NCI-H1092 treated with DMSO at 0.1 percent for 48 hours (cell line): ENCODE results near the gene ELMO1.

Source experiments
- DNase-seq: peaks from one replicate; lab custom pipeline; 2025; lab: John Stamatoyannopoulos, UW

Gene ELMO1

DNA sequence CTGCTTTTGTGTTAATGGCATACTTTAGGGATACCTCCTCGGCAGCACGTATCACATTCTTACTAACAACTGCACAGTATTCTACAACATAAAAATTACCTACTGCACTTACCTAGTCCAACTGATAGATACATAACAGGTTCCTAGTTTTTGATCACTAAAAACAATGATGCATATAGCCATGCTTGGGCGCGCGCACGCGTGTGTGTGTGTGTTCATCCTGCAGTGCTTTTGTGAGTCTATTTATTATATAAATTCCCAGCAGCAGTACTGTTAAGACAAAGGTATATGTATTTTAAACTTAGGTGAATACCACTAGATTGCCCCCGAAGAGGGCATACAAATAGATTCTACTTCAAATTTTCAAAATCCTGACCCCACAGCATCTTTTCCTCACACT, 181.4 kb downstream of the ELMO1 start:
- DNase-seq, result no peak

DNA sequence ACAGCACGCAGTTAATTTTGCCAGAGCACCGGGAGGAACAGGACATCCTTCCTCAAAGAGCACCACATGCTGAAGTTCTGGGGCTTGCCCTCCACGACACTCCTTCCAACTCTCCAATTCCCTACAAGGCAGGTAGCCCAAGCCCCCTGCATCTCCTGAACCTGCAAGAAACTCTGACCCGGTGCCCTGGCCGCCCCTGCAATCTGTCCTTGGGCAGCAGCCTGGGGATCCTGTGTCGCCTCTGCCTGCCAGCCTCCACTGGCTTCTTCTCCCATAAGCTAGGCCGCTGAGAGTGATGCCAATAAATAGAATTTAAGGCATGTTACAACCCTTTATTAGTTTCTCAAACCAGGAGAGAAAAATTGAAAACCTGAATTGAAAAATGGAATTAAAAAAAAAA, 182.8 kb downstream of the ELMO1 start:
- DNase-seq, result no peak

DNA sequence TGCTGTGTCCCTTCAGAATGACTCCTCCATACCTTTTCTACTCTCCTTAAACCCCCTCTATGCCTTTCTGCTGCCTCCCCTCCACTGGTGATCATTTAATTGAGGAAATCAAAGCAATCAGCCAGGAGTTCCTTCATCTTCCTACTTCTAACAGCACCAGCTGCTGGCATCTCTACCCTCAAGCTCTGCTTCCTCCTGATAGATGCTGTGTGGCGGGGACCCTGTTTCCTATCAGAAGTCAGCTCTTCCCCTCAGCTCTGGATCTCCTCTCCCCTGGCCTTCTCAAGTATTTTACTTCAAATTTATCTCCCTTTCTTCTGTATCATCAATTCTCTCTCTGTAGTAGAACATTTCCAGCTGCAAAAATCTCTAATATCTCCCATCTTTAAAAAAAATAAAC, 183.7 kb downstream of the ELMO1 start:
- no peak for DNase-seq

DNA sequence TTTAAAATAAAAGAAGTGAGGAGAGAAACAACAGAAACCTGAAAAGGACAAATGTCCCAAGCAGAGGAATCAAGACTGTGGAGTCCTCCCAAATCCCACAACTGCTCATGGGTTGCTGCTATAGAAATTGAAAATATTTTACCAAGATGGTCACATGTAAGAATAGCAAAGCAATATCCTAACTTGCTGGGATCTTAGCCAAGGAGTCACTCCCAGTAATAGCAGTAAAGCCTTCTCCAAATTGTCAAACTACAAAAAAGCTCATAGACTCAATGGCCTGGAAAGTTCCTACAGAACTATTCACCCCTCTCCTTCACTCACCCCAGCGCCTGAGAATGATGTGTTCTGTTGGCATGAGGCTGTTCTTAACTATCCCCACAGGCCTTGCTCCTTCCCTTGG, 186.5 kb downstream of the ELMO1 start:
- no peak for DNase-seq

DNA sequence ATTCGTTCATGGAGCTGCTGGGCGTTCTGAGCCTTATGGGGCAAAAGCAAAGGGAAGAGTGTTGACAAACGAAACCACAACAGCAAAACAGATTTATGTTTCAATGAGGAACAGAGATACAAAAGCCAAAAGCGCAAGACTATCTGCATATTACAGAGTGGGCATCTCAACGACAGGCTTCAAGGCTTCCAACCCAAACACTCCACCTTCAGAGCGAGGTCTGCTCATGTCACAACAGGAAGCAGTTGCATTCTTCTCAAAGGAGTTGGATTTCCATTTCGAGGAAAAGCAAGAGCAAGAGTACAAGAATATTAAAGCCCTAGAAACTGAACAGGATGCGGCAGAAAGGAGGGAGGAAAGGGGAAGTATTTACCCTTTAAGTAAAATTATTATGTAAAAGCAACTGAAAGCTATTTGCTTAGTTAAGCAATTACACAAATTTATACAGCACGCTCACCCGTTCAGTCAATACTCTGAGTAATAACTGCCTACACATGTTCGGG, 189.3 kb downstream of the ELMO1 start:
- DNase-seq, result no peak

DNA sequence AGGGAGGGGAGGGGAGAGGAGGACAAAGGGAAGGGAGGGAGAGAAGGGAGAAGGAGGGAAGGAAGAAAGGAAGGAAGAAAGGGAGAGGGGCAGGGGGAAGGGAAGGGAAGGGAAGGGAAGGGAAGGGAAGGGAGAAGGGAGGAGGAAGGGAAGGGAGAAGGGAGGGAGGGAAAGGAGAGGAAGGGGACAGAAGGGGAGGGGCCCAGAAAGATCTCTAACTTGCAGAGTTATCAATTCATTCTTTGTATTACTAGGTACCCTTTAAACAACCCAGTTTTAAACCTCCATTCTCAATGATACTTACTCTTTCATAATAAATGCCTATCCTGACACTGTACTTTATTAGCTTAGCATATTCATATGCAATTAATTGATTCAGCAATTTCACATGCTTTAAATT, 192.0 kb downstream of the ELMO1 start:
- no peak for DNase-seq

DNA sequence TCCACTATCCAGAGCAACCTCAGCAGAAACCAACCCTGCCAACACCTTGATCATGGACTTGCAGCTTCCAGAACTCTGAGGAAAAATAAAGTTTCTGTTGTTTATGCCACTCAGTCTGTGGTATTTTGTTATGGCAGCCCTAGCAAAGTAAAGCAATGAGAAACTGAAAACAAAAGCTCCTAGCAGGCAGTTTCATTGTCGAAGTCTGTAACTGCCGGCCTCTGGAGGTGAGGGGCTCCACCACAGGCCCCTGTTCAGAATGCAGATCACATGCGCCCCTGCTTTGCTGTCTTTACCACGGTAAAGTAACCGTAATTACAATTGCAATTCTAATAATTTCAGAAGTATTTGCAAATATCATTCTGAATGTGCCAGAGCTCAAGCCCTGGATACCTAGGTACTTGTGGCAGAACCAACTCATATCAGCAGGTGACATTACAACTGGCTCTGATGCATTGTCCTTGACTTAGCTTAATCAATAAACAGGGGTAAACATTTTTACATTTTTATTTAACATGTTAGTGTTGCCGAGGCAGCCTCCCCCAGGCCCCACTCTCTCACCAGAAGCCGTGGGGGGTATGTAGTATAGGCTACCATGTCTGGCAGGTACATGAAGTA, 193.2 kb downstream of the ELMO1 start:
- DNase-seq, result no peak

DNA sequence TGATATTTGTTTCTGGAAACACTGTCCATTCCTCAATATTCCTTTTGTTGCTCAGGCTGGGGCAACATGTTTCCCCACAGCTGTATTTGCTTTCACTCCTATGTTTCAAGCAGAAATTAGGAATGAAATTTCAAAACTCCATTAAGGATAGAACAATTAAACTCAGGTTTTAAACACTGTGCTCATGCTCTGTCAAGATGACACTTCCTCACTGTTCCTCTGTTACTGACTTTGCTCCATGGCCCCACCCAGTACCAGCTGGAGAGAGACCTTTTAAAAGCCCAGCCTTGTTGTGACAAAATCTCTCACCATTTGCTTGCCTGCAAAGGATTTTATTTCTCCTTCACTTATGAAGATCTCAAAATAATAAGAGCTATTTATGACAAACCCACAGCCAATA, 197.4 kb downstream of the ELMO1 start:
- DNase-seq, result no peak

DNA sequence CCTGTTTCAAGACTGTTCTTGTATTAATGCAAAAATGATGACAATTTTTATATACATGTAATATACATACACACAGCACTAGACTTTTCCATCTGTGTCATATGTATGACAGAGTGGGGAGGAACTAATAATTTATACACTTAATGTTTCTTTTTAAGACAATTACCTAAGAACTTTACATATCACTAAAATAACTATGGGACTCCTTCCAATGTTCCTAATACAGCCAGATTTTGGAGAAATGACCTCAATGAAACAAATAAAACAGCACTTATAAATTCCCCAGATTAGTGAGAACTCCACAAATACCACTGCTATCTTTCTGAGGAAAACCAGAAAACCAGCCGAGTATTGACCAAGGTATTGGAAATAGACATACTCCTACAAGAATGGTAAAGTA, 199.4 kb downstream of the ELMO1 start:
- no peak for DNase-seq

DNA sequence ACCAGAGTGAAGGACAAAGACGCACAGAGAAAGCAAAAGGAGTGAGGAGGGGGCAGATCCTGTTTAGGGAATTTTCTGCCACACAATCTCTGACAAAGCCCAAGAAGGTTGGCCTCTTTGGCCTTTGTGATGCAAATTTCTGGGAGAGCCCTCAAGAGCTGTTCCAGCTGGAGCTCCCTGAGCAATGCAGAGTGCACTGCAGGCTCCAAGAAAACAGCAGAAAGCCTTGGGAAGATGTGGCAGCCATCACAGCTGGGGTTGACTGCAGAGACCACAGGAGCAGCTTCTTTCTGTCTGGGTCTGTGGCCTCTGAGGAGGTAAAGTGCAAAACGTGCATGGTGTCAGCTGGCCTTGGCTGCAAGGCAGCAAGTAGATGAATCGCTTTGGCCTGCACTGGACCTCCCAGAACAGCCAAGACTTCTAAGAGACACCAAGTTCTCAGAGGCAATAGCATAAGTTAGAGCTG, 200.2 kb downstream of the ELMO1 start:
- no peak for DNase-seq

DNA sequence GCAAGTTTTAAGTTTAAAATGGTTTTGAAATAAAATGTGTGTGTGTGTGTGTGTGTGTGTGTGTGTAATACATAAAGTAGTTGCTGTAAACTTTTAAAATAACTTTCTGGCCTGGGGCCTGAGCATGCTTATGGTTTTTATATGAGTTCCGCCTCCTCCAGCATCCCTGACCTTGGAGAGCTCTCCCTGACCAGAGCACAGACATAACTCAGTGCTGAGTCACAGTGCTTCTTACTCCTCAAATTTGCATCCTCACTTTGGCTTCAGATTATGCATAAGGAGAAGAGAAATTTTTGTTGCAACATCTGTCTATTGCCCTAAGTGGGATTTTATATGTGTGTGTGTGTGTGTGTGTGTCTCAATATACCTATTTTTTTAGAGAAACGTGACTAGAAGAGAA, 200.8 kb downstream of the ELMO1 start:
- DNase-seq, result no peak

DNA sequence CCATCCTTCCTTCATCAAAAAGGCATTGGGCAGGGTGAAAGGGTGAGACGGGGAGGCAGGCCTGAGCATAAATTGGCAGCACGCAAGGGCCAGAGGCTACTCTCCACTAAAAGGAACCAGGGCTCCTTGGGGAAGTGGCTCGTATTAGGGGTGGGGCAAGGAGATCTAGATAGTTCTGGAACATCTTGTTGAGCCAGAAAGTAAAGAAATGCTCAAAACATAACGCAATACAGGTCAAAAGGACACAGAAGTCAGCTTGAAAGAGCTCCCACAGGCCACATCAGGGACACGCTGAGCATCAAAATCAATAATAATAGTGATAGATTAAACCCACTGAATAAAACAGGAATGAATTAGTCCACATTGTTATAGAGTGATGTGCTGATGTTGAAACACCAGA, 203.1 kb downstream of the ELMO1 start:
- DNase-seq, result no peak

DNA sequence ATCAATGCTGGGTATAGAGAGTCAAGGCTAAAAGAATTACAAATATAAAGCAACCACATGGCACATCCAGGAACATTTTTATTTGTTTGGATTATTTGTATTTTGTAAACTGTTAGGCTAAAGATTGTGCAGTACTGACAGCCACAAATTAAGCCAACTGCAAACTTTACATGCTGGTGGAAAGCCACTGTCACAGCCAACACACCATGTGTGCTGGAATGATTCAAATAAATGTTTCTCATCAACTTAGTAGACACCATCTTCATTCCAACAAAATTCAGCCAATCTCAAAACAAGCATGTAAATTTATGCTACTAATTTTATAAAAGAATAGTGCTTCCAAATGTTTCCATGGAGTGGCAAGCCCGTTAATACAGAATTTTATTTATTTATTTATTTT, 211.8 kb downstream of the ELMO1 start:
- no peak for DNase-seq

DNA sequence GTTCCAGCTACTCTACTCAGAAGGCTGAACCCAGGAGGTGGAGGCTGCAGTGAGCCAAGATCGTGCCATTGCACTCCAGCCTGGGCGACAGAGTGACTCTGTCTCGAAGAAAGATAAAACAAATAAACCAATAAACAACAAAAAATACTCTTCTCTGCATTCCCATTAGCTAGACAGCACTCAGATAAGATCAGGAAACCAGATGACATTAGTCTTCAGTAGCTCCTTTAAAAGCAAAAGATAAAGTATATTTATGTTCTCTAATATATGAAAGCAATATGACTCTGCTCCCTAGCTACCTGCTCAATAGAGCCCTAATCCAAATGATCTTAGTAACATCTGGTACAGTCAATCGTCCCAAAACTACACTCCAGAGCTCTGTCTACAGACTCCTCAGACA, 212.9 kb downstream of the ELMO1 start:
- DNase-seq, result no peak

DNA sequence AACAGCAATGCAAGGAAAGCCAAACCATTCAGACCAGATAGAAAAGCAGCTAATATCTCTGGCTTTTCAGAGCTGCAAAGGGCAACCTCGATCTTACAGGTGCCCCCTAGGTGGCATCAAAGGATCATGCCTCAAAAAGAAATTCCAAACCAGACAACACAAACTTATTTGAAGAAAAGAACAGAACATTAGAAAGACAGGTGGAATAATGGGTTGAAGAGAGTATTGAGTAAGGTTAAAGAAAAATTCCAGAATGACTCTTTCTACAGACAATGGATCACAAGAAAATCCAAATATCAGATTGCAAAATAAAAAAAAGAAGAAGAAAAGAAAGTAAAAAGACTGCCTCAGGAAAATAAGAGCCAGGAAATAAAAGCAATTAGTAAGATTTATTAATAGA, 213.7 kb downstream of the ELMO1 start:
- peak; percentile 42 for DNase-seq

DNA sequence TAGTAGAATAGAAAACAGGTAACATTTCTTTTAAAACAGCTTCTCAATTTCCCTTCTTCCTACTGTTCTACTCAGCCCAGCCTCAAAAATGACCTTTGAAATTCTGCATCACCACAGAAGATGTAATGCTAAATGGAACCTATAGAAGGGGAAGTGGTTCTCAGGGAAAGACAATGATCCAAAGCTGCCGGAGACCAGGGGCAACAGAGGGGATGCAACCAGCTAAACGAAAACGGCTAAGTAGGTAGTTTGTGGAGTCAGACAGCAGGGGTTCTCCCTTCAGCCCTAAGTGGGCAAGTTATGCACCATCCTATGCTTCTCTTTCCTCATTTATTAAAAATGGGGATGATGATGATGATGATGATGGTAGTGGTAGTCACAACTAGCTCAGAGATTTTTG, 214.3 kb downstream of the ELMO1 start:
- DNase-seq, result no peak

DNA sequence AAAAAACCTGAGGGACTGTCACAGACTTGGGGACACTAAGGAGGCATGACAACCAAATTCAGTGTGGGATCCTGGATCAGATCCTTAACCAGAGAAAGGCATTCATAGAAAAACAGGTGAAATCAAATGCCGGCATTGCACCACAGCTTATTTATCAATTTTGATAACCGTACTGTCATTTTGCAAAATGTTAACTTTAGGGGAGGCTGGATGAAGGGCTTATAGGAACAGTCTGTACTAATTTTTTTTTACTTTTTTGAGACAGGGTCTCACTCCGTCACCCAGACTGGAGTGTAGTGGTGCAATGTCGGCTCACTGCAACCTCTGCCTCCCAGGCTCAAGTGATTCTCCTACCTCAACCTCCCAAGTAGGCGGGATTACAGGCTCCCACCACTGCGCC, 217.1 kb downstream of the ELMO1 start:
- DNase-seq, result no peak

DNA sequence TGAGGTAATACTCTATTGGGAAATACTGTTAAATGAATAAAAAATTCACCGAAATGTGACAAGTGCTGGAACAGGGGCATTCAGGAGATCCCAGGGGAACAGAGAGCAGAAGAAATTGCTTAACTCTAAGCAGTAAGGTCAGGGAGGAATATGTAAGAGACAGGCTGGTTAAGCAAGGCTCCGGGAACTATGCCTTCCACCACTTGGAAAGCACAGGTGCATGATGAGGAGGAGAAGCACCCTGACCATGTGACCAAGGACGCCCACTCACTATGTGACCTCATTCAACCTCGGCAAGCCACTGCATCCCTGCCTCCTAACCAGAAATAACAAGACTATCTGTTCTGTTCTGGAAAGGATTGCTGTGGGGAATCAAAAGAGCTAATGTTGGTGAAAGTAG, 218.4 kb downstream of the ELMO1 start:
- no peak for DNase-seq

DNA sequence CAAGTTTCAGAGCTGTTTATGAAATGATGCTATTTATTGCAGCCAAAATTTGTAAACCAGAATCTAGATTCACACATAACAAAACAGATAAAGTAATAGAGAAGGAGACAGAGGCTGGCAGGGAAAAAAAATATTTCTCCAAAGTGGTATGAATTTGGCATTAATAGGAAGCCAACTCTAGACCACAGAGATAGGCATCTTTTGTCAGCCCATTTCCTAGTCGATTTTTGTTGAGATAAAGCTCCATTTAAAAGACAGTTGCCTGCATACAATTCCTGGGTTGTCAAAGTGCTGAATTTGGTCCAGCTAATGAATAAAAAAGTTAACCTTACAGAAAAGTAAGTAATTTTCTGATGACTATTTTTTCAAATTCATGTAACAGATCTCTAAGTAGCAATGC, 219.3 kb downstream of the ELMO1 start:
- DNase-seq, result no peak

DNA sequence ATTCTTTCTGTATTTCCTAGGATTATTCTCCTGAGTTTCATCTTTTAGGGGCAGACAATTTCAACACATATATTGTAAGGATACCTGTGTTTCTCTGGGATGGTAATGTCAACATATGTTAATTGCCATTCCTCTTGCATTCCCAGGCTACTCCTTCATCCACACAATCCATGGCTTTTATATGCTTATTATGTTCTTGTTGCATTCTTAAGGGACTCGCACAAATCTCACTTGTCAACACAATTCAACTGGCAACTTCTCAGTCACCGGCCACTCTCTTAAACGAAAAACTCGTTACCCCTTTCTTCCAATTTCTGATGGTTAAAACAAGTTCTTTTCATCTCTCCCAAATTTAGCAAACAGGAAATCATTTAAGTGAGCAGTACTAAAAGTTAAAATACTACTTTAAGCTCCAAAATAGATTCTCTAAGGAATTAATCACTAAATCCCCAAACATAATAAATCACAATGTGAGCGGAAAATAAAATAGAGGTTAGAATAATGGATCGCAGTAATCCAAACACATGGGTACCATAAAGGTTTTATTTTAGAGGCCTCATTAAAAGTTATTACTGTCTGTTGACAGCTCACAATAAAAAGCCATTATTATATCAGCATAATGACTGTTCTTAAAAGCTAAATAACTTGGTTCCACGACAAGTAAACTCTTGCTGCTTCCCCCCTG, 223.2 kb downstream of the ELMO1 start:
- DNase-seq, result no peak

DNA sequence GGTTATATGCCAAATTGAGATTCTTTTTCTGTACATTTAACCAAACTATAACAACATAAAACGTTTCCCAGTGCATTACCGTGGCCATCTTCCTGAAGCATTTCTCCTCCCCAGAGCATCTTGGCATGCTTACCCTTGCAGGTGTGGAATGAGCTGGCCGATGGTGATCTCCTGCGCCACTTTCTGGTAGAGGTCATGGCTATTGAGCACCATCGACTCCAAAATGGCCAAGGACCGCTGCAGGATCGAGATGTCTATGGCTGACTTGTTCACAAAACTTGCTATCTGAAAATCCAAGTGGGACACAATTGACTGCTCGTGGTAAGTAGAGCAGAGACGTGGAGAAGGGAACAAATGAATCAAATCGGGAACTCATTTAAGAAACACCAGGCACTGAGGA, 223.9 kb downstream of the ELMO1 start:
- DNase-seq, result no peak

DNA sequence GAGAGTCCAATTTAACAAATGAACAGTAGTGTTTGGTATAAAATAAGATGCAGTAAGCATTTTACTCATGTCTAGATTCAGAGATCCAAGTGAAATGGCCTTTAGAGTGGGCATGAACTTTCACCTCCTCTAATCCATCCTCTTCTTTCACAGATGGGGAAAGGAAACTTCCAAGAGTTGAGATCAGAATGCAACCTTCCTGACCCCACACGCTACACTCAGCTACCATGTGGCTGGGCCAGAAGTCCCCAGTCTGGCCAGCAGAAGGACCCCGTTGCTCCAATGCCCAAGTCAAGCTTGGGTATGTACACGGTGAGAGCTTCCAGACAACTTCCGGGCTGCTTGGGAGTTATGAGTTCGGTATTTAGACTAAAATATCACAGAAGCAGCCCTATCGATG, 228.0 kb downstream of the ELMO1 start:
- no peak for DNase-seq

DNA sequence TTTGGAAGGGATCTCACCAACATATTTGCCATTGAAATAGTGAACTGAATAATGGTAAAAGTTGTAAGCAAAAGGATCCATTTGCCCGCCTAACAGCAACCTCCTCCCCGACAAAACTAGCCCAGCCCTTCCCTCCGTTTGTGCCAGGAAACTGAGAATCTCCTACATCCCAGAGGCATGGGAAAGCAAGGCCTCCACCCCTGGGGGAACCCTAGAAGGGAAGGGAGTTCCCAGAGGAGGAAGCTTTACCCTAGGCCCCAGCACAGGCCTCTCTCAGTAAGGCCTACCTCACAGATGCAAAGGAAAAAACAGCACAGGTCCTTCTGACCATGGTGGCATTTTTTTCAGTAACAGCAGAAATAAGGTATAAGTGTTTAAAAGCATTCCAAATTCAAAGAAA, 229.7 kb downstream of the ELMO1 start:
- DNase-seq, result no peak

DNA sequence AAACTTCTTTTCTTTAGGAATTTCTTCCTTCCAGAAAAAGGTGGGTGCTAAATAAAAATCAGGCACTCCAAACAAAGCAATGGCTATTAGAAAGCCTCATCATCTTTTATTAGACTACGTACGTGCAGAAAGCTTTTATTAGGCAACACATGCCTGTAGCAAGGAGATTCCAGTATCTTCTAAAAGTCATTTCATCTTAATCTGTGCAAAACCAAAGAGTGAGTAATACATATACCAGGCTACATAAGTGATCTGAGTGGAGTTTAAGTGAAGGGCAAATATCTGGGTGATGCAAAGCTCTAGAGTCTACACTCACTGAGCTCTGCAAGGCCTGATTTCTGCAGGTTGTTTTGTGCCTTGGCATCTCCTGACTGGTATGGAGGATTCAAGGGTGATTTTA, 231.7 kb downstream of the ELMO1 start:
- no peak for DNase-seq
